ENCODE results near the gene KIF6.

Gene KIF6

GRCh38 chr6:39617520-39617919 is 107.7 kb downstream of the KIF6 start:
- no peak for TF ChIP-seq CTCF (conservative IDR thresholded peaks at IDR 0.05; ENCODE audit: low read length)
- no peak overlapping the region for H3K4me3 ChIP-seq (ENCODE audit: low read length)
- no peak for DNase-seq (ENCODE audit: low read depth)

GRCh38 chr6:39617026-39617425 is 108.2 kb downstream of the KIF6 start:
- TF ChIP-seq CTCF (conservative IDR thresholded peaks at IDR 0.05; ENCODE audit: low read length) = no peak
- no peak overlapping the region for H3K4me3 ChIP-seq (ENCODE audit: low read length)
- no peak for DNase-seq (ENCODE audit: low read depth)

- no peak for TF ChIP-seq CTCF (conservative IDR thresholded peaks at IDR 0.05; ENCODE audit: low read length)
- no peak overlapping the region for H3K4me3 ChIP-seq (ENCODE audit: low read length)
Measured at GRCh38 chr6:39615622-39616021, 109.6 kb downstream of the KIF6 start.

GRCh38 chr6:39614393-39614950 is 110.7 kb downstream of the KIF6 start:
- H3K4me3 ChIP-seq (ENCODE audit: low read length) = no peak overlapping the region
- no peak for TF ChIP-seq CTCF (conservative IDR thresholded peaks at IDR 0.05; ENCODE audit: low read length)
- peak; percentile 21 for DNase-seq (ENCODE audit: low read depth)

More at GRCh38 chr6:39615622-39616021, 109.6 kb downstream of the KIF6 start:
- DNase-seq (ENCODE audit: low read depth) = no peak

GRCh38 chr6:39610221-39610620 is 115.0 kb downstream of the KIF6 start:
- no peak overlapping the region for H3K4me3 ChIP-seq (ENCODE audit: low read length)
- DNase-seq (ENCODE audit: low read depth) = peak; percentile 64
- no peak for TF ChIP-seq CTCF (conservative IDR thresholded peaks at IDR 0.05; ENCODE audit: low read length)

GRCh38 chr6:39608652-39609345 is 116.4 kb downstream of the KIF6 start:
- DNase-seq (ENCODE audit: low read depth) = no peak
- H3K4me3 ChIP-seq (ENCODE audit: low read length) = no peak overlapping the region
- no peak for TF ChIP-seq CTCF (conservative IDR thresholded peaks at IDR 0.05; ENCODE audit: low read length)

Measured in AG10803 (cell line).